ENCODE measurements around the gene SULF2.

DNA sequence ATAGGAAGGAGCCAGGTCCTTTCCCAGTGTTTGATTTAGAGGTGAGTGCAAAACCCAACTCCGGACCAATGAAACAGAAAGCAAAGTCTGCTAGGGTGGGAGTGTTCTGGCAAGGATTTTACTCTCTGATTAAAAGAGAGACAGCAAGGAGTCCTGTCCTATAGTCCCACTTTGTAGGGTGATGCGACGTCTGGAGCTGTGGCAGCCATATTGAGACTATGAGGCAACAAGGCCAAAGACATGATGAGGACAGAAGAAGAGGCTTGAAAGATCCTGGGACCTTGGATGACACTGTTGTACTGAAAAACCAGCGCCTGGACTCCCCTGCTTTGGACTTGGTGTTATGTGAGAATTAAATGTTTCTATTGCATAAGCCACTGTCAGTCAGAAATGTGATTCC, 8.1 kb downstream of the SULF2 start:
- TF ChIP-seq POLR2A (IDR thresholded peaks at IDR 0.05; ENCODE audit: insufficient read depth in 1 of 2, low read depth in 2 of 2, low read length in 2 of 2), result no peak
- TF ChIP-seq, protein P1, sequence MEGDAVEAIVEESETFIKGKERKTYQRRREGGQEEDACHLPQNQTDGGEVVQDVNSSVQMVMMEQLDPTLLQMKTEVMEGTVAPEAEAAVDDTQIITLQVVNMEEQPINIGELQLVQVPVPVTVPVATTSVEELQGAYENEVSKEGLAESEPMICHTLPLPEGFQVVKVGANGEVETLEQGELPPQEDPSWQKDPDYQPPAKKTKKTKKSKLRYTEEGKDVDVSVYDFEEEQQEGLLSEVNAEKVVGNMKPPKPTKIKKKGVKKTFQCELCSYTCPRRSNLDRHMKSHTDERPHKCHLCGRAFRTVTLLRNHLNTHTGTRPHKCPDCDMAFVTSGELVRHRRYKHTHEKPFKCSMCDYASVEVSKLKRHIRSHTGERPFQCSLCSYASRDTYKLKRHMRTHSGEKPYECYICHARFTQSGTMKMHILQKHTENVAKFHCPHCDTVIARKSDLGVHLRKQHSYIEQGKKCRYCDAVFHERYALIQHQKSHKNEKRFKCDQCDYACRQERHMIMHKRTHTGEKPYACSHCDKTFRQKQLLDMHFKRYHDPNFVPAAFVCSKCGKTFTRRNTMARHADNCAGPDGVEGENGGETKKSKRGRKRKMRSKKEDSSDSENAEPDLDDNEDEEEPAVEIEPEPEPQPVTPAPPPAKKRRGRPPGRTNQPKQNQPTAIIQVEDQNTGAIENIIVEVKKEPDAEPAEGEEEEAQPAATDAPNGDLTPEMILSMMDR (CRISPR knock-in tag; IDR thresholded peaks at IDR 0.05), result no peak
- no peak for TF ChIP-seq RAD51 (IDR thresholded peaks at IDR 0.05; ENCODE audit: borderline replicate concordance)

All from HepG2 (cell line).